ENCODE measurements around the gene FOXO3B.
A peak's percentile ranks its signal among the peaks of the same experiment; 100 is the strongest.
"Not testable (repeated sequence)": the region's sequence is repeated elsewhere in the genome, so short reads cannot be mapped to it uniquely, and the experiment has no call there.

The FOXO3B gene

GRCh38 chr17:18681767-18682571 lies at the start of gene FOXO3B:
Gene FOXO3B, minus strand, starts transcription at chr17:18682314. Its CDS starts 663 bp downstream, at chr17:18681651.
- POLR2A ChIA-PET, result interaction anchor here (0.6 kb wide), 1 partner anchor 16 kb away, joined by 3 read pairs; no protein-coding TSS in a partner anchor
- CTCF ChIA-PET, result not testable (repeated sequence)
- peak; percentile 78 for DNase-seq (ENCODE audit: extremely low spot score)
- TF ChIP-seq L3MBTL2 (conservative IDR thresholded peaks at IDR 0.05), result peak; percentile 86

- POLR2A ChIA-PET; DNase-seq (ENCODE audit: extremely low spot score): not testable (repeated sequence)
These were observed 41.4 kb upstream of the FOXO3B start for GRCh38 chr17:18723509-18723908.

GRCh38 chr17:18722612-18723011 lies 40.5 kb upstream of the FOXO3B start:
- CTCF ChIA-PET; POLR2A ChIA-PET; DNase-seq (ENCODE audit: extremely low spot score): not testable (repeated sequence)

More at GRCh38 chr17:18723509-18723908, 41.4 kb upstream of the FOXO3B start:
- CTCF ChIA-PET, result not testable (repeated sequence)

- POLR2A ChIA-PET; CTCF ChIA-PET; DNase-seq (ENCODE audit: extremely low spot score): not testable (repeated sequence)
These were observed 39.8 kb upstream of the FOXO3B start for GRCh38 chr17:18721775-18722547.

GRCh38 chr17:18719428-18720110 lies 37.5 kb upstream of the FOXO3B start:
- DNase-seq (ENCODE audit: extremely low spot score); CTCF ChIA-PET; POLR2A ChIA-PET: not testable (repeated sequence)

GRCh38 chr17:18718643-18719427 lies 36.7 kb upstream of the FOXO3B start:
- DNase-seq (ENCODE audit: extremely low spot score); CTCF ChIA-PET; POLR2A ChIA-PET: not testable (repeated sequence)

GRCh38 chr17:18712354-18712999 lies 30.4 kb upstream of the FOXO3B start:
- CTCF ChIA-PET; DNase-seq (ENCODE audit: extremely low spot score); POLR2A ChIA-PET: not testable (repeated sequence)

- POLR2A ChIA-PET; CTCF ChIA-PET; DNase-seq (ENCODE audit: extremely low spot score): not testable (repeated sequence)
These were observed 26.1 kb upstream of the FOXO3B start for GRCh38 chr17:18708215-18708614.

- DNase-seq (ENCODE audit: extremely low spot score); POLR2A ChIA-PET; CTCF ChIA-PET: not testable (repeated sequence)
These were observed 23.8 kb upstream of the FOXO3B start for GRCh38 chr17:18705955-18706354.

GRCh38 chr17:18698473-18699103 lies 16.5 kb upstream of the FOXO3B start:
- CTCF ChIA-PET, result interaction anchor here (0.5 kb wide), 1 partner anchor 611 kb away, joined by 3 read pairs; no protein-coding TSS in a partner anchor
- POLR2A ChIA-PET, result interaction anchor here (1.0 kb wide), 1 partner anchor 16 kb away, joined by 3 read pairs; the partner anchor contains the start of gene FOXO3B
- not testable (repeated sequence) for DNase-seq (ENCODE audit: extremely low spot score)

GRCh38 chr17:18695143-18695542 lies 13.0 kb upstream of the FOXO3B start:
- DNase-seq (ENCODE audit: extremely low spot score); POLR2A ChIA-PET; CTCF ChIA-PET: not testable (repeated sequence)

- POLR2A ChIA-PET, result interaction anchor here (0.6 kb wide), 1 partner anchor 15 kb away, joined by 3 read pairs; no protein-coding TSS in a partner anchor
- CTCF ChIA-PET; DNase-seq (ENCODE audit: extremely low spot score): not testable (repeated sequence)
These were observed 554 bp upstream of the FOXO3B start for GRCh38 chr17:18682668-18683067.

- CTCF ChIA-PET; DNase-seq (ENCODE audit: extremely low spot score); POLR2A ChIA-PET: not testable (repeated sequence)
These were observed 4.7 kb downstream of the FOXO3B start for GRCh38 chr17:18677381-18677780.

- CTCF ChIA-PET; POLR2A ChIA-PET; DNase-seq (ENCODE audit: extremely low spot score): not testable (repeated sequence)
These were observed 5.2 kb downstream of the FOXO3B start for GRCh38 chr17:18676928-18677327.

- CTCF ChIA-PET; POLR2A ChIA-PET; DNase-seq (ENCODE audit: extremely low spot score): not testable (repeated sequence)
These were observed 9.5 kb downstream of the FOXO3B start for GRCh38 chr17:18672395-18673227.

- CTCF ChIA-PET; POLR2A ChIA-PET; DNase-seq (ENCODE audit: extremely low spot score): not testable (repeated sequence)
These were observed 13.5 kb downstream of the FOXO3B start for GRCh38 chr17:18668625-18669024.
